ENCODE results near the gene MTMR12.
"Not testable (repeated sequence)": the region's sequence is repeated elsewhere in the genome, so short reads cannot be mapped to it uniquely, and the experiment has no call there.

The MTMR12 gene

DNA sequence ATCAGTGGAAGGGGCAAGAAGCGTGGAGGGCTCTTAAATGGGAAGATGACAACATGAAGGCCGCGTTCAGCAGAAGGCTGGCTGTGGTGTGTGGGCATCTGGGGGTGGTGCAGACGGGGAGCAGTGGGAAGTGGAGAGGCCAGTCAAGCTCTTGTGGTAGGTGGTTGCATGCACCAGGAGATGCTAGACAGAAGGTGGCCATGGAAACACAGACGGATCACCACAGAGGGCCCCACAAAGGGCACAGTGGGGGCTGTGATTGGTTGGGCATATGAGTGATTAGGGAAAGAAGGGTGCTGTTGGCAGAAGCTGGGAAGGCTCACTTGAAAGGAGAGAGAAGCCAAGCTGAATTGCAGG, 14.7 kb downstream of the MTMR12 start:
- no peak for DNase-seq

DNA sequence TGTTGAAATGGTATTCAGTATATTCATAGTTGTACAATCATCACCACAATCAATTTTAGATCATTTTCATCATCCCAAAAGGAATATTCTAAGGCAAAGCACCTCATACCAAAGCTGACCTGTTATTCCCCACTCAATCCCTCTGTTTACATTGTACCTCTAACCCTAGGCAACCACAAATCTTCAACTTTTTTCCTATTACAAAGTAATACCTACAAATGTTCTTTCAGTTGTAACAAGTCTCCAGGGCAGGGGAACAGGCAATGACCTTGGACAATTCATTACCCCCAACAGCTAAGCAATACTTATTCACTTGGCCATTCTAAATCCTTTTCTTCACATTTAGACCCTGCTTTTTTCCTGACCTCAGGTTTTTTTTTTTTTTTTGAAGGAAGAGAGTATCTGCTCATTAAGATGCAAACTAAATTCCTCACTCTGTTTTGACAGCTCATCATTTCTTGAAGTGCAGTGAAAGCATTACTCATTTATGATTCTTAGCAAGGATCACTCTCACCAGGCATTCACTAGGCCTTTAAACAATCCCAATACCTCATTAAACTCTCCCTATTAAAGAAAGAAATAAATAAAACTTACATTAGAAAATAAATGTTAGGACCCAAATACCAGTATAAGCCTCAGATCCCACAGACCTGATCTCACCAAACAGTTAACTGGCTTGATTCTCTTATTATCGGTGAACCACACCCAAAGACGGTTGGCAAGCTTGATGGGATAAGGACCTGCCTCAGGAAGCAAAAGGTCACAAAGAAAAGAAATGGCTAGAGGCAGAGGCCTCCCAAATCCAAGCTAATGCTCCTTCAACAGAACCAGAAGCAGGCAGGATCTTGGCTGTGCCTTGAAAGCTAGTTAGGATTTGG, 15.3 kb downstream of the MTMR12 start:
- no peak for DNase-seq

DNA sequence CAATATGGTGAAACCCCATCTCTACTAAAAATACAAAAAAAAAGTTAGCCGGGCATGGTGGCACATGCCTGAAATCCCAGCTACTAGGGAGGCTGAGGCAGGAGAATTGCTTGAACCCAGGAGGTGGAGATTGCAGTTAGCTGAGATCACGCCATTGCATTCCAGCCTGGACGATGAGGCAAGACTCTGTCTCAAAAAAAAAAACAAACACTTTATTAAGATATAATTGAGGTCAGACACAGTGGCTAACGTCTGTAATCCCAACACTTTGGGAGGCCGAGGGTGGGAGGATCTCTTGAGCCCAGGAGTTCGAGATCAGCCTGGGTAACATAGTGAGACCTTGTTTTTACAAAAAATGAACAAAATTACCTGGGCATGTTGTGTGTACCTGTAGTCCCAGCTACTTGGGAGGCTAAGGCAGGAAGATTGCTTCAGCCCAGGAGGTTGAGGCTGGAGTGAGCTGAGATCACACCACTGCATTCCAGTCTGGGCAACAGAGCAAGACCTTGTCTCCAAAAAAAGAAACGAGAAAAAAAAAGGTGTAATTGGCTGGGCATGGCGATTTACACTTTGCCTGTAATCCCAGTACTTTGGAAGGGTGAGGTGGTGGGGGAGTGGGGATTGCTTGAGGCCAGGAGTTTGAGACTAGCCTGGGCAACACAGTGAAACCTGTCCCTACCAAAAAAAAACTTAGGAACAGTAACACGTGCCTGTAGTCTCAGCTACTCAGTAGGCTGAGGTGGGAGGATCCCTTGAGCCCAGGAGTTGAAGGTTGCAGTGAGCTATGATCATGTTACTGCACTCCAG, 16.6 kb downstream of the MTMR12 start:
- not testable (repeated sequence) for DNase-seq

DNA sequence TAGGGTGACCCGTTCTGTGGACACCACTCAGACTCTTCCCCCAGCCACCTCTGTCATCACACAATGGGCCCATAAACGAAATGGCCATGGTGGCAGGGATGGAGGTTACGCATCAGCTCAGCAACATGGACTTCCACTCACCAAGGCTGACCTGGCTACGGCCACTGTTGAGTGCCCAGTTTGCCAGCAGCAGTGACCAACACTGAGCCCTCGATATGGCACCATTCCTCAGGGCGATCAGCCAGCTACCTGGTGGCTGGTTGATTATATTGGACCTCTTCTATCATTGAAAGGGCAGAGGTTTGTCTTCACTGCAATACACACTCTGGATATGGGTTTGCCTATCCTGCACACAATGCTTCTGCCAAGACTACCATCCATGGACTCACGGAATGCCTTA, 21.1 kb downstream of the MTMR12 start:
- no peak for DNase-seq

DNA sequence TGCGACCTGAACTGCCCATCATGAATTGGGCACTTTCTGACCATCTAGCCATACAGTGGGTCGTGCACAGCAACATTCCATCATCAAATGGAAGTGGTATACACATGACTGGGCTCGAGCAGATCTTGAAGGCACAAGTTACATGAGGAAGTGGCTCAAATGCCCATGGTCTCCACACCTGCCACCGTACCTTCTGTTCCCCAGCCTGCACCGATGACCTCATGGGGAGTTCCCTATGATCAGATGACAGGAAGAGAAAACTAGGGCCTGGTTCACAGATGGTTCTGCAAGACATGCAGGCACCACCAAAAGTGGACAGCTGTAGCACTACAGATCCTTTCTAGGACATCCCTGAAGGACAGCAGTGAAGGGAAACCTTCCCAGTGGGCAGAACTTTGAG, 21.8 kb downstream of the MTMR12 start:
- DNase-seq = no peak

DNA sequence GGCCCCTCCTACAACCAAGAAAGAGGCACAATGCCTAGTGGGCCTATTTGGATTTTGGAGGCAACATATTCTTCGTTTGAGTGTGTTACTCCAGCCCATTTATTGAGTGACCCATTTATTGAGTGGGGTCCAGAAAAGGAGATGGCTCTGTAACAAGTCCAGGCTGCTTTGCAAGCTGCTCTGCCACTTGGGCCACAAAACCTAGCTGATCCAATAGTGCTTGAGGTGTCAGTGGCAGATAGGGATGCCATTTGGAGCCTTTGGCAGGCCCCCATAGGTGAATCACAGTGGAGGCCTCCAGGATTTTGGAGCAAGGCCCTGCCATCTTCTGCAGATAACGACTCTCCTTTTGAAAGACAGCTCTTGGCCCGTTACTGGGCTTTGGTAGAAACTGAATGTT, 22.2 kb downstream of the MTMR12 start:
- not testable (repeated sequence) for DNase-seq

DNA sequence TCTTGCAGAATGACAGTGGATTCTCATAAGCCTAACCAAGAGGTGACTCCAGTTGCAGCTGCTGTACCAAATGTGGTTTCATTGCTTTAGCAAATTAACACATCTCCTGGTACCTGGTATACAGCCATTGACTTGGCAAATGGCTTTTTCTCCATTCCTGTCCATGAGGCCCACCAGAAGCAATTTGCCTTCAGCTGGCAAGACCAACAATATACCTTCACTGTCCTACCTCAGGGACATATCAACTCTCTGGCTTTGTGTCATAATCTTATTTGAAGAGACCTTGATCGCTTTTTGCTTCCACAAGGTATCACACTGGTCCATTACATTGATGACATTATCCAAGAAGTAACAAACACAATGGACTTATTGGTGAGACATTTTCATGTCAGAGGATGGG, 22.8 kb downstream of the MTMR12 start:
- DNase-seq = not testable (repeated sequence)

DNA sequence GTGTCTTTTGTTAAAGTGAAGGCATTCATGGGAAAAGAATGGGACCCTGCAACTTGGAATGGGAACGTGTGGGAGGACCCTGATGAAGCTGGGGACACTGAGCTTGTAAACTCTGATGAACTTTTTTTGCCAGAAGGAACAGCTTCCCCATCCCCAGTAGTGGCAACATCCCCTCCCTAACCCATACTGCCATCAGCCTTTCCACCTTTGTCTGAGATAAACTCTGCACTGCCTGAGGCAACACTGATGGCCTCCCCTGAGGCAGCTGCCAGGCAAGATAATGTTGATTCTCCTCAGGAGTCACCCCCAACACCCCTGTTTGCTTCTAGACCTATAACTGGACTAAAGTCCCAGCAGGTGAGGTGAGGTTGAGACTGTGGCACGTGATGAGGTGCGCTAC, 24.6 kb downstream of the MTMR12 start:
- DNase-seq = not testable (repeated sequence)

DNA sequence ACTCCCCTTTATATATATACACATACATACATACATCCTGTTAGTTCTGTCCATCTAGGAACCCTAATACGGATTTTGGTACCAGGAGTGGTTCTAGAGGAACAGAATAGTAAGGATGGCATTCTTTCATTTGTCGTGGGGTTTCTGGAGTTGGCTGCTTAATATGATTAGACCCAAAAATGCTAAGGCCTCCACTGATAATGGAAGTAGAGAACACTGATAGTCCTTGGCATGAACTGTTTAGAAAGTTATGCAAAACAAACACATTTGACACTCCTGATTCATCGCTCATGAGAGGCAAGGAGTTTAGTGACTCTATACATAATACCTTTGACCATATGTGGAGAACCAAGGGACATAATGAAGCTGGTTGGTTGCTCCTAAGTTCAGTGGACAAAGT, 25.2 kb downstream of the MTMR12 start:
- DNase-seq = not testable (repeated sequence)

DNA sequence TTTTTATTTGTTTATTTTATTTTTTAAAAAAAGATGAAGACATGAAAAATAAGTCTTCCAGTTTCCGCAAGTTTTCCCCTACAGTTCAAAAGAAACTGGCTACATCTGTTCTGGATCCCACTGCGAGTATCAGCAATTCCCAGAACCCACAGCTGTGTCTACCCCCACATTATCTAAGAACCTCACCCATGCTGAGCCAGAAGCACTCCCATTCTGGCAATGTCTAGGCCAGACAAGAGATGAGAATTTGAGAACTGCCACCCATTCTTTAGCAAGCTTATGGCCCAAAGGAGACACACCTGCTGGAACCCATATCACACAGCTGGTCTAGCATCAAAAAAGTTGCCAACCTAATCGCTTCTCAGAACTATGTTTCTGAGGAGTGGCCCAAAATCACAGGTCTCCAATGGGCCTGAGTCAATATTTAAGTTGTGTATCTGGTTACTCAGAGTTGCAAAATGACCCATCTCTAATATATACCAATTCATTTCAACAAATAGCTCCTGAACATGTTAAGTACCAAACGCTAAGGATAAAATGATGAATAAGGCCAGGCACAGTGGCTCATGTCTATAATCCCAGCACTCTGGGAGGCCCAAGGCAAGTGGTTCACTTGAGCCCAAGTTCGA, 27.1 kb downstream of the MTMR12 start:
- DNase-seq = no peak

DNA sequence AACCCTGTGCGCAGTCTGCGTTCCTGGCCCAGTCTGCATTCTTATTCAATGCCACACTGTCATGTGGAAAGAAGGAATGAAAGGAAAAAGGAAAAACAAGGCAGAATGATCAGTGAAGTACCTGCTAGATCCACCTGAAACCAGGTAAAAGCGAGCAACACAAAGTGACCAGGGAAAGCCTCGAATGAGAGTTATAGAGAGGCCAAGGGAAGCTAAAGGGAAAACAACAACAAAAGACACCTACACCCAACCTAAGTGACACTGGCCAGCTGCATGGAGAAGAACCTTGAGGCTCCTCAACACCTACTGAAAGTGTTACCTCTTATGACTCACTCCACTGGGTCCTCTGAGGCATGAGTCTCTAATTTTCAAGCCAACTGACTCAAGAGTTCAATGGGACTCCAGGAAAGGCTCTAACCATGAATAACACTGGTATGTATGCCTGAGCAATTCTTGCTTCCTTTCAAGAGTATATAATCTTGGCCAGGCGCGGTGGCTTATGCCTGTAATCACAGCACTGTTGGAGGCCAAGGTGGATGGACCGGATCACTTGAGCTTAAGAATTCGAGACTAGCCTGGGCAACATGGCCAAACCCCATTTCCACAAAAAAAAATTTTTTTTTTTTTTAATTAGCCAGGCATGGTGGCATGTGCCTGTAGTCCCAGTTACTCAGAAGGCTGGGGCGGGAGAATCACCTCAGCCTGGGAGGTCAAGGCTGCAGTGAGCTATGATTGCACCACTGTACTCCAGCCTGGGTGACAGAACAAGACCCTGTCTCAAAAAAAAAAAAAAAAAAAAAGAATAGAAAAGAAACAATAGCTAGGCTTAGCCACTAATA, 29.0 kb downstream of the MTMR12 start:
- no peak for DNase-seq

DNA sequence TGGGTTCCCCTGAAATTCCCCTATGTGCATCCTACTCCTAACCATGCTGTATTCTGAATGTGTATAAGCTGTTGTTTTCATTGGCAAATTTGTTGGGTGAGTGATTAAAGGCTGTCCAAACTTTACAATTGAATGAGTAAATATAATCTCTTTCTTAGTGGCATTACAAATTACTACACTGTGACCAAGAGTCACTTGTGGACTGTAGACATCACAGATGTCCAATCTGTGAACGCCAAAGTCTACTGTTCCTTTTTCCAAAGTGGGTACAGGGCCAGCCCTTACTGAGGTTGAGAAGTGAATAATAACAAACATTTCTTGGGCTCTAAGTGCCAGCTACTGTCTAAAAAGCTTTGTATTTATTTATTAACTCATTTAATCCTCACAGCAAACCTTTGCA, 29.7 kb downstream of the MTMR12 start:
- no peak for DNase-seq

DNA sequence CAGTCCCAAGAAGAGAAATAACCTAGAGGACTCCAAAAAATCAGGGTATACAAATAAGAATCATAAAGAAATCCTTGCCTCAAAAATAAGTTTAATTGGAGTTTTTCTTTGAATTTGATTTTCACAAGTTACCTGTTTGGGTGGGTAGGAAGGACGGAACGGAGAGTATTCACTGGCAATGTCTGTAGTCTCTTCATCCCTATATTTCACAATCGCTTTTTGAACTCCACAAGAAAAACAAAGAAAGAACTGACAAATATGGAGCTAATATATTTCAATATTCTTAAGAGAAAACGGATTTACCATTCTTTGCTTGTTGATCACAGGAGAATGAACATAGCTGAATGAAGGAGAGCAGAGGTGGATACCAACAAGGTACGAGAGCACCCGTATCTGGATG, 30.1 kb downstream of the MTMR12 start:
- no peak for DNase-seq

DNA sequence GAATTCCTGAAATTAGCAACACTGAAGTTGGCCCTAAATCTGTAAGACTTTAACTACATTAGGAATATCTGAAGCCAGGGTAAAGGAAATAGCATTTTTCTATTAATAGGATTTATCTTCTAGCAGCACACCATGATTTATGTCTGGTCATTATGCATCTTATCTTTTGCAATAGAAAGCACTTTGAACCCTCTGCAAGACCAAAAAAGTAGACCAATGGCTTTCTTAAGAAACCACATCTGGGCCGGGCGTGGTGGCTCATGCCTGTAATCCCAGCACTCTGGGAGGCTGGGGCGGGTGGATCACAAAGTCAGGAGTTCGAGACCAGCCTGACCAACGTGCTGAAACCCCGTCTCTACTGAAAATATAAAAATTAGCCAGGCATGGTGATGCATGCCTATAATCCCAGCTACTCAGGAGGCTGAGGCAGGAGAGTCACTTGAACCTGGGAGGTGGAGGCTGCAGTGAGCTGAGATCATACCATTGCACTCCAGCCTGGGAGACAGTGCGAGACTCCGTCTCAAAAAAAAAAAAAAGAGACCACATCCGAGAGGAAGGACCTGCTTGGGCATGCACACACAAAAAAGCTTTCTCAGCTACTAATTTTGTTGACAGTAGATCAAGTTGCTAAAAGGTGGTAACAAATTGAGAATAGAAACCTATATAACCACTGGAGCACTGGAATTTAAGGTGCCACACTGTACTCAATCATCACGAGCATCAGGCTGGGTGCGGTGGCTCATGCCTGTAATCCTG, 31.2 kb downstream of the MTMR12 start:
- not testable (repeated sequence) for DNase-seq

DNA sequence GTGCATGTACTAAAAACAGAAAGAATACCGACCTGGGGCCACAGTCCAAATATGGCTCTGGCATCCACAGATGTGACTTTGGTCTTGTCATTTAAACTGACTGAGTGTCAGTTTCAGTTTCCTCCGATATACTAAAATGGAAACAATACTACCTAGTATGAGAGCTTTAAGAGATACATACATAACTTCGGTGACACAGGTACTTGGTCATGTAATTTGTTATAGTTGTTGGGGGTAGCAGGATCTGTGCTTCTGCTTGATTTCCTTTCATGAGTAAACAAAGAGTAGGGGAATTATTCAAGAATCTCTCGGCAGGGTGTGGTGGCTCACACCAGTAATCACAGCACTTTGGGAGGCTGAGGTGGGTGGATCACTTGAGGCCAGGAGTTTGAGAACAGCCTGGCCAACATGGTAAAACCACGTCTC, 32.1 kb downstream of the MTMR12 start:
- DNase-seq = no peak

DNA sequence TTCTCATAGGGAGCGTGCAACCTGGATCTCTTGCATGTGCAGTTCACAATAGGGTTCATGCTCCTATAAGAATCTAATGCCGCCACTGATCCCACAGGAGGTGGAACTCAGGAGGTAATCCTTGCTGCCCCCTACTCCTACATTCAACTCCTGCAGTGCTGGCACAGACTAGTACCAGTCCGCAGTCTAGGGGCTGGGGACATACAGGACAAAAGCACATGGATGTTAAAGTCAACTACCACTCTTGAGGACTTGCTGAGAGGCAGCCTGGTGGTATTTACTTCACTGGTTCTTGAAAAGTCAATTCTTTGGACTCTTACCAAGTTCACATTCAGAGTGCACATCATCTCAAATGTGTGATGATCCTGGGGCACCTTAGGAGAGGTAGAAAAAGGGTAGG, 33.0 kb downstream of the MTMR12 start:
- no peak for DNase-seq

DNA sequence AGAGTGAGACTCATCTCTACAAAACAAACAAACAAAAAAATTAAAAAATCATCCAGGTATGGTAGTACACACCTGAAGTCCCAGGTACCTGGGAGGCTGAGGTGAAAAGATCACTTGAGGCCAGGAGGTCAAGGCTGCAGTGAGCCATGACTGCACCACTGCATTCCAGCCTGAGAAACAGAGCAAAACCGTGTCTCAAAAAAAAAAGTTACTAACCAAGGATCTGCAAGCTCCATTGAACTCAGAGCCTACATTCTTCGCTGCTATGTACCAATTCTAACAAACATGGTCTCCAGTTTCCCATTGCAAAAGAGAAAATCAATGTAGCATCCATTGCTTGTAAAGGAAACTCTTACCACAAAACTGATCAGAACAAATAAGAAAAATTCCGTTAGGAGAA, 33.5 kb downstream of the MTMR12 start:
- DNase-seq = no peak

DNA sequence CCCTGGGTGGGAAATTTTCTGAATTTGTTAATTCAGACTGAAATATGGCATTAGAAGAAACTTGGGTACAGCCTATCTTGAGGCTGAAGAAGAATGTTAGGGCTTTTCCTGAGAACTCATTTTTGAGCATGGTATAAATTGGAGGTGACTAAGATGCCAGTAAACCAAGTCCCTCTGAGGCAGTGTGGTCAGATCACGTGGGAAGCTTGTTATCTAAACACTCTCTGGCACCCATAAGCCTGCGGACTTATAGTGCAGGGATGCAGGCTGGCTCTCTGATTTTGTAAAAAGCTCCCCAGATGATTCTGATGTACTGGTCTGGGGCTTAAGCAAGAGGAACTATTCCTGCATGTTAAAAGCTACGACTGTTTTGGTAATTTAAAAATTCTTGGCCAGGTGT, 34.3 kb downstream of the MTMR12 start:
- no peak for DNase-seq

DNA sequence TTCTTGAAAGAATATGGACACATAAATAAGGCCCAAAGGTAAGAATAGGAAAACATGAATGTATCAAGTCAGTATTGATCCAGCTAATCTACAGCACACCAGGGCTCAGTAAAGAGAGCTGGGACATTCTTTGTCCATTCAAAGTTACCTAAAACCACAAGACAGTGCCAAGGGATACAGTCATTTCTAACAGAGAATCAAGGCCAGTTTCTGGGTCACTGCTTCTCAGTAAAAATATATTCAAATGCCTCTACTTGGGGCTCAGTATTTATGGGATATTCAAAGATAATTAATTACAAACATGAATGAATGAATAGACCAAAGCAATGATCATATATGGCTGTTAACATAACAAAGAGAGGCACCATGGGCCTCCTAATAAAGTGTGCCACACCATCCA, 34.9 kb downstream of the MTMR12 start:
- DNase-seq = no peak

DNA sequence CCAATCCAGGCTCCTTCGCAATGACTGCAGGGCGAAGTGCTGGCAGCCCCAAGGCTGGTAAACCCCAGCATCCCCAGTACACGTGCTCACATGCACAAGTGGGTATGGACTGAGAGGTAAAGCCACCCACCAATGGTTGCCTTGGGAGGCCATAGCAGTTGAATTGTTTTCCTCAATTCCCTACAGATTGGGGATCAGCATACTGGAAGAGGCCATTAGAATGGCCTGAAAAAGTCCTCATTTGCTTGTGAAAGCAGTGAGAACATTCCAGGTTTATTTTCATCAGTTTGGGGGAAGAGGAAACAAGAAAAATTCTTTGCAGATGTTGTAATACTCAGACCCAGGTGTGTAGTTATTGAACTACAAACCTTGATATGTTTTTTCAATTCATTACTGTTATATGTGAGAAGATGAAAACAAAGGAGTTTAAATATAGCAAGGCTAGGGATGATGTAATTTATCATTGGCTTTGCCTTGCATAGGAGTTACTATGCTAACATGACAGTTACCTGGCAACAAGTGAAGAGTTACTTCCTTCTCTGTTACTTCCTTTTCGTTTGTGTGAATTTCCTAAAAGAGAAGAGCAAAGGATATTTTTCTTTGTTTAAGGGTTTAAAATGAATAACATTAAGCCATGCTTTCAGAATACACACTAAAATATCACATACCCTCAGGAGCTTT, 36.4 kb downstream of the MTMR12 start:
- DNase-seq = no peak

Measured in nucleus accumbens (tissue), 56 donors.